HK-2 (cell line): ENCODE data around the gene INCENP.

Experiments
- DNase-seq: peaks from one replicate; pipeline ENCODE4 v3.0.0-alpha.2; 2018; ENCODE audit not compliant: unreplicated experiment

The INCENP gene

DNA sequence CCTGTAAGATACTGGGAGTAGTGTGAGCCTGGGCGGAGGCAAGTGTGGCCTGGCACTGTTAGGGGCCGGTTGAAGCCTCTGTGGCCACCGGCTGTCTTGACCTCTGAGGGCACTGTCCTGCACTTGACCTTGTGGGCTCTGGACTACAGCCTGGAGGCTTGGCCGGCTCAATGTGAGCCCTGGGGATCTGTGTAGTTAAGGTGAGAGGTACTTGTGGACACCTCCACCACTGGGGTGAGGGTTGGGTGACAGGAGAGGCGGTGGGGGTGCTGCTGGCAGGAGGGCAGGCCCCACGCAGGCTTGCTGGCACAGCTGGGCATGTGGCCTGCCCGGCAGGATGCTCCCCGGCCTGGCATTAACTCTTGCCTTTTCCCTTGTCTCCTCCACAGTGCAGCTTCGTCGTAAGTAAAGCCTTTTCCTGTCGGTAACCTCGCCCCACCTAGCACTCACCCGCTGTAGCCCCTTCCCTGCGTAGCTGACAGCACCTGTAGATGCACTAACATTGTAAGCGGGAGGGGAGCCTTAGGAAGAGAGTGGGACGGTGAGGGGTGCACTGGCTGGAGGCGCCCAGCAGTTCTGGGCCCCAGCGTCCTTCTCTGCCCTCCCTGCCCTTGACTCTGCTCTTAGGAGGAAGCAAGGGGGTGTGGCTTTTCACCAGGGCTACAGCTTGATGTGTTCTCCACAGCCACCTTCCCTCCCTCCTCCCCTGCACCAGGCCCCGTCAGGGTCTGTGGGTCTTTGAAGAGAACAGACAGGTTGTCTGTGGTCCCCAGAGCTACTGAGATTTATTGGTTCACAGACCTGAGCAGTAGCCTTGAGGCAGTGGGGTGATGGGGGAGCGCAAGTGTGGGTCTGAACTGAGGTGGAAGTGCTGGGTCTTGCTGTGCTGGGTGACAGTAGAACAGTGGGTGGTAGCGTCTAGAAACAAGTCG is 17.6 kb downstream of the INCENP start:
- DNase-seq = no peak

DNA sequence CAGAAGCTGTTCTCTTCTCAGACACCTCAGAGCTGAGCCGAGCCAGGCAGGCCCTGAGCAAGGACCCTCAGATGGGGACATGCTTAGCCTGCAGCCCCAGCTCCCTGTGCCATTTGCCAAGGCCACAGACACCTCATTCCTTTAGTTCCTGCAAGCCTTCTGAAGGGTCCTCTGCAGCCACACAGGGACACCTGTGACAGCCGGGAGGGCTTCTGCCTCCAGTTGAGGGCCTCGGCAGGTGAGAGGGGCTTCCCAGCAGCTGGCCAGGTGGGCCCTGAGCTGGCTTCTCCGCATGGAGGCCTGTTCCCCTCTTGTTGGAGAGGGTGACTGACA is 18.2 kb downstream of the INCENP start:
- no peak for DNase-seq

DNA sequence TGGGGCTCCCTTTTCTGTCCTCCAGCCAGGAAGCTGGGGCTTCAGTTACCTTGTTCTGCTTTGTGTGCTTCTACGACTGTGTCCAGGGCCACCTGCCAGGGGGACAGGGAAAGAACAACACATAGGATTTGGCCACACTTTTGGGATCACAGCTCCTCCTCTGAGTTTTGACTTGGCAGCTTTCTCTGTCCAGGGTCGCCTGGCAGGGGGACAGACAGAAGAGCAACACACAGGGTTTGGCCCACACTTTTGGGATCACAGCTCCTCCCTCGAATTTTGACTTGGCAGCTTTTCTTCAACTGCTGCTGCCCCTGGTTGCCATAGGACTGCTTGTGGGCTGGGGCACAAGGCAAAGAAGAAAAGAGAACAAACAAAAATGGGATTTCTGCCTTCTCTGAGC is 19.1 kb downstream of the INCENP start:
- no peak for DNase-seq

DNA sequence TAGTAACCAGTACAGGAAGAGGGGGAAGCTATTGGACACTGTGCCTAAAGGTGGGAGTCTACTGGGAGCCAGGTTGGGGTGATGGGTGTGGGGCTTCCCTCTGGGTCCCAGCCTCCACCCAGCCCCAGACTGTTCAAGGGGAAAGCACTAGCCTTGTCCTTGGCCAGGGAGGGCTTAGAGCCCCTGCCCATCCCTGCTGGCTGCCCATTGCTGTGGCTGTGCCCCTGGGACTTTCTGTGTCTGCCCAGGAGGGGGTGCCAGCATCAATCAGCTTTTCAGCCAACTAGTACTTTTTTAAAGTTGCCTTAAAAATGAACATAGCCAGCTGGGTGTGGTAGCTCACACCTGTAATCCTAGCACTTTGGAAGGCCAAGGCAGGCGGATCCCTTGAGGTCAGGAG is 19.9 kb downstream of the INCENP start:
- DNase-seq = no peak

DNA sequence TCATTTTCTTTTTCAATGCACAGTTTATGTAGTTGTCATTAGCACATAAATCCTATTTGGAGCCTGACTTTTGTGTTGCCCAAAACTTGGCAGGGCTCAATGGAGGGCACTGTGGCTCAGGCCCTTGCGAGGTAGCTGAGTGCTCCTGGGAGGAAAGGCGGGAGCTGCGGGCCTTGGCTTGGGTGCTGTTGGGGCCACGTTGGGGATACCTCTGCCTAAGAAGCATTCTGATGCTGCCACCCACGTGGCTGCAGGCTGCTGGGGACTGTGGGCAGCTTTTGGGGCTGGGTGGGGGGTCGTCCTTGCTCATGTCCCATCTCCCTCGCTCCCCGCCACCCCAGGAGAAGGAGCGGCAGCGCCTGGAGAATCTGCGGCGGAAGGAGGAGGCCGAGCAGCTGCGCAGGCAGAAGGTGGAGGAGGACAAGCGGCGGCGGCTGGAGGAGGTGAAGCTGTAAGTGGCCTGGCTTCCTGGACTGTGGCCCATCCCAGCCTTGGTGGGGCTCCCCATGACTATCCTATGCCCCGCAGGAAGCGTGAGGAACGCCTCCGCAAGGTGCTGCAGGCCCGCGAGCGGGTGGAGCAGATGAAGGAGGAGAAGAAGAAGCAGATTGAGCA is 20.9 kb downstream of the INCENP start:
- DNase-seq = no peak

DNA sequence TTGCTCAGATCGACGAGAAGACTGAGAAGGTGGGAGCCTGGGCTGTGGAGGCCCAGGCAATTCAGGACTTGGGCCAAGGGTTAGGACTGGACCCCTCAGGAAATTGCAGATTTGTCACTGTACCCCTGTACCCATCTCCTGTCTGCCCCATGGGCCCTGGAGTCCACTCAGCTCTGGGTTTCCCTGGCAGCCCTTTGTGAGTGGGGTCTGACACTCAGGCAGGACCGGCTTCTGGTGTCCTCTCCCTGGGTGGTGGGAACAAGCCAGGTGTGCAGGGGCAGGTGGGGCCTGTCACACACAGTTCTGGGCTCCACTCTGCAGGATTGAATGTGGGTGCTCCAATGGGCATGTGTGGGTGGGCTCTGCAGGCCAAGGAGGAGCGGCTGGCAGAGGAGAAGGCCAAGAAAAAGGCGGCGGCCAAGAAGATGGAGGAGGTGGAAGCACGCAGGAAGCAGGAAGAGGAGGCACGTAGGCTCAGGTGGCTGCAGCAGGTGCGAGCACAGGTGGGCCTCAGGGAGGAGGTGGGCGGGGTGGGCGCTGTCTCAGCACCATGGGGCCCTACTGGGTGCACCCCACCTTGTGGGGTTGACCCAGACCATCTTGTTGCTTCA is 21.6 kb downstream of the INCENP start:
- DNase-seq = no peak

DNA sequence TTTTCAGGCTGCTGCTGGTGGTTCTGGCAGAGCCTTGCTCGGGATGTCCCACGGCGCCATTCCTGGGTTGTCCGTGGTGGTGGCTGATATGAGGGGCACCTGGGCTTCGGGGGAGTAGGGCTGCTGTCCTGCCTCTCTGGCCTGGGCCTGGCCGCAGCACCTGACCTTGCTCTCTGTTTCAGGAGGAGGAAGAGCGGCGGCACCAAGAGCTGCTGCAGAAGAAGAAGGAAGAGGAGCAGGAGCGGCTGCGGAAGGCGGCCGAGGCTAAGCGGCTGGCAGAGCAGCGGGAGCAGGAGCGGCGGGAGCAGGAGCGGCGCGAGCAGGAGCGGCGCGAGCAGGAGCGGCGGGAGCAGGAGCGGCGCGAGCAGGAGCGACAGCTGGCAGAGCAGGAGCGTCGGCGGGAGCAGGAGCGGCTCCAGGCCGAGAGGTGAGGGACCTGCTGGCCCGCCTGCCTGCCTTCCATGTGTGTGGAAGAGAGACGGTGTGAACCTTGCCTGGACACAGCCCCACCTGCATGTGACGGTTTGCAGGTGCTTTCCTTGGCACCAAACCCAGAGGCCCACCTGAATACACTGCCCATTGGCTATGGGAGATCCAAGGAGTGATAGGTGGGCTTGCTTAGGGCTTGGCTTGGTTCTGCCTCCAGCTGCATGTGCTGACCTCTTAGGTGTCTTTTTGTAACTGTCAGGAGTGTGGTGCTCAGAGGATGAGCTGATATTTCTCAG is 22.8 kb downstream of the INCENP start:
- no peak for DNase-seq

- no peak for DNase-seq
Measured at GRCh38 chr11:62147545-62147944, 23.7 kb downstream of the INCENP start.

- no peak for DNase-seq
Measured at GRCh38 chr11:62148271-62148980, 24.6 kb downstream of the INCENP start.

DNA sequence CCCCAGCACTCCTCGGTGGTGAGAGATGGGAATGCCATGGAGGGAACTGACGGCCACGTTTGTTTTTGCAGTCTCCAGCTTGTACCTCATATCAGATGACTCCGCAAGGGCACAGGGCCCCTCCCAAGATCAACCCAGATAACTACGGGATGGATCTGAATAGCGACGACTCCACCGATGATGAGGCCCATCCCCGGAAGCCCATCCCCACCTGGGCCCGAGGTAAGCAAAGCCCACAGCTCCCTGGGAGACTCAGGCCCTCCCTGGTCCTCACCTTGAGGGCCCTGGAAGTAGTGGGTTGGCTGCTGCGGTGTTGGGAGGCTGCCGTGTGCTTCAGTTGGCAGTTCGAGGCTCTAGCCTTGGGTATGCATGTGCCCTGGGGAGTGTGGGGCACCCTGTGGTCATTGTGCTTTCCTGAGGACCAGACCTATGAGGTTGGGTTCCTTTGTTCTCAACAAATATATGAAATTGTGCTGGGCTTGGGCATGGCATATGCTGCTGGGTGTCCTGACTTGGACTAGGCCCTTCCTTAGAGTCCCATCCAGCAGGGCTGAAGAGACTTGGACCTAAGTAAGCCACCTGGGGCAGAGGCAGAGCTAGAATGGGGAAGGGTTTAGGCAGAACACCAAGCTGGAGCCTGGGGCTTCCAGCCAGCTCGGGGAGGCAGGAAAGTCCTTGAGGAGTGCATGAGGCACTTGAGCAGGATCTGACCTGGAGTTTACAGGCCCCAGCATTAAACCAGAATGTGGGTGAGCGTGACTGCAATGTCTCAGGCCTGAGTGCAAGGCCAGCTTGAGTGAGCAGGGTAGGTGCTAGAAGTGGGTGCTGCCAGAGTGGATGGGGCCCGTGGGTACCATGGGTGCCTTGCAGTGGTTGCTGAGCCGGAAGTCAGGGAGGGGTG is 26.4 kb downstream of the INCENP start:
- no peak for DNase-seq

- no peak for DNase-seq
Measured at GRCh38 chr11:62150887-62151736, 27.3 kb downstream of the INCENP start.

- no peak for DNase-seq
Measured at GRCh38 chr11:62151737-62152102, 27.9 kb downstream of the INCENP start.

- DNase-seq = no peak
Measured at GRCh38 chr11:62152245-62153086, 28.7 kb downstream of the INCENP start.

GRCh38 chr11:62153087-62153395 is 29.2 kb downstream of the INCENP start:
- DNase-seq = no peak

- DNase-seq = no peak
Measured at GRCh38 chr11:62153617-62154016, 29.8 kb downstream of the INCENP start.

GRCh38 chr11:62157603-62158002 is 33.8 kb downstream of the INCENP start:
- no peak for DNase-seq

DNA sequence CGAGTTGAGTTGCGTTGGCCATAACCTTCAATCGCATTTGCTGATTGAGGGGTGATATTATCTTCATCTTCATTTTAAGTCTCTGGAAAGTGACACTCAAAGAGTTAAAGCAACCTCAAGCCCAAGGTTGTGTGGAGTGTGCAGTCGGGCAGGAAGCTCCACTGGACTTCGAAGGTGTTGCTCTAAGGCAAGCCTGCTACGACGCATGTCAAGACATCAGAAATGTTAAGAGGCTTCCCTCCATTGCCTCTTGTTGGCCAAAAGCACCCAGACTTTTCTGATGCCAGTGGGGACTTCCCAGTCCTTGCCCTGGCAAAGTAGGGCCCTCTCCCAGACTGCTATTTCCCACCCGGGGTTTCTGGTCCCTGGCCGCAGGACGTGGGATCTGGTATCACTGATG is 42.6 kb downstream of the INCENP start:
- no peak for DNase-seq

- DNase-seq = no peak
Measured at GRCh38 chr11:62169448-62169847, 45.6 kb downstream of the INCENP start.

GRCh38 chr11:62169935-62170334 is 46.1 kb downstream of the INCENP start:
- no peak for DNase-seq
